HG02981 (cell line): ENCODE results near the gene OR10W1.

Experiments
- ATAC-seq: cut with Tn5 transposase; IDR thresholded peaks from one replicate; pipeline ENCODE4 v1.9.1; 2021; ENCODE audit warnings: mild to moderate bottlenecking, moderate library complexity; ENCODE audit not compliant: unreplicated experiment

The OR10W1 gene, protein sequence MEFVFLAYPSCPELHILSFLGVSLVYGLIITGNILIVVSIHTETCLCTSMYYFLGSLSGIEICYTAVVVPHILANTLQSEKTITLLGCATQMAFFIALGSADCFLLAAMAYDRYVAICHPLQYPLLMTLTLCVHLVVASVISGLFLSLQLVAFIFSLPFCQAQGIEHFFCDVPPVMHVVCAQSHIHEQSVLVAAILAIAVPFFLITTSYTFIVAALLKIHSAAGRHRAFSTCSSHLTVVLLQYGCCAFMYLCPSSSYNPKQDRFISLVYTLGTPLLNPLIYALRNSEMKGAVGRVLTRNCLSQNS

DNA sequence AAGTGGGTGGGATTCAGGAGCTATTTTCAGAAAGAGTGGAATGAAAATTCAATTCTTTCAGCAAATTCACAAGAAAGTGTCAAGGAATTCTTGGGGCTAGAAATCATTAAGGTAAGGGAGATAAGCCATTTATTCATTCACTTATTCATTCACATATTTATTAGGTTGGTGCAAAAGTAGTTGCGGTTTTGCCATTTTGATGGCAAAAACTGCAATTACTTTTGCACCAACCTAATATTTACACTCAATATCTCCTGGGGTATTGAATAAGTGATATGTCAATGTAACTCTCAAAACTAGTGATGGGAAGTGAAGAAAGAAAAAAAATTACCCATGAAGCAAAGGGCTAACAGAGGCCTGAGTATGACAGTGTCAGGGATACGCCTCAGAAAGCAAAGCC lies at the start of gene OR10W1:
Gene OR10W1, minus strand, starts transcription at position 119 of the 400 bp plus-strand sequence. CDS start 402 bp downstream, outside the sequence.
- no peak for ATAC-seq

DNA sequence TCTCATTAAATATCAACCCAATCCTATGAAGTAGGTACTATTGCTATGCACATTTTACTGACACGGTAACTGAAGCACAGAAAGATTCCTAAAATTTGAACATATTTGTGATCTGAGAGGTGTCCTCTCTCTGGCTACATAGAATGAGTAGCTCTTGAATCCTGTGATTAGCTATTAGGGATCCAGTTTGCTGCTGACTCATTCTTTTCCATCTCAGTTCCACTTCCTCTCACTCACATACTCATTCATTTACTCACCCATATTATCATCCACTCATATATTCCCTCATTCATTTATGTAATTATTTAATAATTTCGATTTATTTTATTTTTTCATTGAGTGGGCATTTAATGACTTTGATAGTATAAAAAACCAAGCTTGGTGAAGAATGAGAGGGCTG lies 48.1 kb upstream of the OR10W1 start:
- no peak for ATAC-seq

DNA sequence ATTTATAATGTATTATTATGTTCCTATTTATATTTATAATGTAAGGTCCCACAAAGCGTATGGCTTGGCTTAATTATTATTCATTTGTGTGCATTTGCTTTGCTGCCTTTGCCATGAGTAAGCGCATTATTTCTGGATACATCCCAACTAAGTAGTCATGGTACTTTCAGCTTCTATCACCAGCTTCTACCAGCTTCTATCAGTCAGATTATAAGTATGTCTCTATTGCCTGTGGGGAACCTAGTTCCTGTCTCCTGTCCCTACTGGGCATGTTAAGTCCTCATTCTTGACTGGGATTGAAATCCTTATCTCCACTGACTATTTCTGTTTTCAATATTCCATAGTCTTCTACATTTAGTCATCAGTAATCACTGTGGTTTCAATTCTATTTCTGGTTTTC lies 33.5 kb upstream of the OR10W1 start:
- ATAC-seq, result no peak

- no peak for ATAC-seq
Measured at GRCh38 chr11:58292017-58292416, 24.0 kb upstream of the OR10W1 start.

GRCh38 chr11:58289266-58289665 lies 21.2 kb upstream of the OR10W1 start:
- ATAC-seq, result no peak

GRCh38 chr11:58286249-58286648 lies 18.2 kb upstream of the OR10W1 start:
- peak; percentile 79 for ATAC-seq

DNA sequence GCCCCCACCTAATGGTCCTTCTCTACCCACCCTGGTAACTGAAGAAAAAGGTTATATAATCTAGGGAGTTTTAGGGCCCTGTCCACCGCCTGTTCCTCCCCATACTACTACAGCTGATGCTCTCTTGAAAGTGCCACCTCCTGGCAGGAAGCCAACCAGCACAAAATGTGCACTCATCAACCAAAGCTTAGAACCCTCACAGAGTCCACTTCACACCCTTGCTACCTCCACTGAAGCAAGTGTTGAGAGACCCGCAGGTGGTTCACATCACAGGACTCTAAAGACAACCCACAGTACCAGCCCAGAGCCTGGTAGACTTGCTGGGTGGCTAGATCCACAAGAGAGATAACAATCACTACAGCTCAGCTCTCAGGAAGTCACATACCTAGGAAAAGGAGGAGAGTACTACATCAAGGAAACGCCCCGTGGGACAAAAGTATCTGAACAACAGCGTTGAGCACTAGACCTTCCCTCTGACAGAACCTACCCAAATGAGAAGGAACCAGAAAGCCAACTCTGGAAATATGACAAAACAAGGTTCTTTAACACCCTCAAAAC lies 17.5 kb upstream of the OR10W1 start:
- no peak for ATAC-seq

DNA sequence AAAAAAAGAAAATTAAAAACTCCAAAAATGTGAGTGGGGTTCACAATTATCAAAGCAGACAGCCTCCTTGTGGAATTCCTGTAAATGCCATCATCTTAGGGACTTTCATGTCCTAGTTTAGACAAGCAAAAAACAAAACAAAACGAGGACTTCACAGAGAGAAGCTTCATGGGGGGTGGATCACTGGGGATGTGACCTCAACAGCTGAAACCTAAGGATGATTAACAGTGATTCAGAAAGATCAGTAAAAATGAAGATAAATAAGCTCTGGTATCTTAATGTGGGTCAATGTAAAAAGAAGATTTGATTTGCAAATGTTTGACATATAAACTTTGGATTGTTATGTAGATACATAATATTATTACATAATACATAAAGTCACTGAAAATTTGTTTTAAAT lies 8.1 kb upstream of the OR10W1 start:
- ATAC-seq, result no peak

GRCh38 chr11:58275002-58275401 lies 6.9 kb upstream of the OR10W1 start:
- ATAC-seq, result no peak

- ATAC-seq, result no peak
Measured at GRCh38 chr11:58259983-58260382, 8.1 kb downstream of the OR10W1 start.

DNA sequence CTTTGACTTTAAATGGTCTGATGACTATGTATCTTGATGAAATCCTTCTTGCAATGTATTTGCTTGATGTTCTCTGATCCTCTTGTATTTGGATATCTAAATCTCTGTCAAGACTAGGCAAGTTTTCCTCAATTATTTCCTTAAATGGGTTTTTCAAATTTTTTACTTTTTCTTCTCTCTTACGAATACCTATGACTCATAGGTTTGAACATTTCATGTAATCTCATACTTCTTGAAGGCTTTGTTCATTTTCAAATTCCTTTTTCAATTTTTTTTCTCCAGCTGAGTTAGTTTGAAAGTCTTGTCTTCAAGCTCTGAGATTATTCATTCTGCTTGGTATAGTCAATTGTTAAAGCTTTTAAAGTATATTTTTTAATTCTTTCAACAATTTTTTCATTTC lies 13.1 kb downstream of the OR10W1 start:
- no peak for ATAC-seq

- no peak for ATAC-seq
Measured at GRCh38 chr11:58243954-58244353, 24.1 kb downstream of the OR10W1 start.

- no peak for ATAC-seq
Measured at GRCh38 chr11:58227956-58228615, 40.0 kb downstream of the OR10W1 start.

DNA sequence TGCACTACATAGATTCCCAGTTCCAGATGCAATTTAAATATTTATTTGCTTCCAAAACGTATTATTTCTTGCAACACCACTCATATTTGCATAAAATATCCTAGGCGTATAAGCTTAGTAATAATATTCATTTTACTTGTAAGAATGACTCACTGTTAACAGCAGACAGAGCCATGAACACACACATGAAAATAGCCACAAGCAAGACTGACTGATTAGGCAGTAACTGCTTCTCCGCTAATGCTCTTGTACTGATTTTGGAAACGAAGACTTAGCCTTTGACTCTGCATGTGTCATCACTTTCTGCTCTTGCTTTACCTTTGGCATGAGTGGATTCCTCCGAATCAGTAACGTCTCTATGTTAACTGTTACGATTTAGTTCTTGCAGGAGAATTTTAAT lies 45.3 kb downstream of the OR10W1 start:
- ATAC-seq, result no peak
